GM12865 (cell line): Measurements from ENCODE around the gene FADS3.

Source experiments
- DNase-seq: peaks from one replicate; pipeline ENCODE4 v3.0.0; 2010; ENCODE audit warnings: low read depth
- H3K4me3 ChIP-seq: 2 replicates; pipeline ENCODE4 v1.5.1; 2011; ENCODE audit warnings: mild to moderate bottlenecking, low read depth, low read length, control low read depth
- CTCF ChIP-seq: IDR thresholded peaks from 2 replicates; pipeline ENCODE4 v1.5.1; 2011; ENCODE audit warnings: low read length, control low read depth, low read depth, inconsistent platforms; ENCODE audit not compliant: insufficient read depth; ENCODE audit errors: missing control alignments

Gene FADS3

GRCh38 chr11:61891331-61892084, at the start of gene FADS3:
TSS of gene FADS3 (minus strand) at chr11:61891545. CDS start at chr11:61891381, 164 bp downstream.
- DNase-seq = peak; percentile 53
- peak within 1 kb of the TSS; percentile 68 for H3K4me3 ChIP-seq
- TF ChIP-seq CTCF = peak; percentile 13

- TF ChIP-seq CTCF = no peak
- DNase-seq = no peak
- no peak overlapping the region for H3K4me3 ChIP-seq
Measured at GRCh38 chr11:61940466-61940865, 49.1 kb upstream of the FADS3 start.

GRCh38 chr11:61935861-61936260, 44.5 kb upstream of the FADS3 start:
- no peak overlapping the region for H3K4me3 ChIP-seq
- DNase-seq = no peak
- no peak for TF ChIP-seq CTCF

GRCh38 chr11:61930933-61931332, 39.6 kb upstream of the FADS3 start:
- no peak for DNase-seq
- TF ChIP-seq CTCF = no peak

GRCh38 chr11:61928606-61929005, 37.3 kb upstream of the FADS3 start:
- no peak for TF ChIP-seq CTCF
- no peak overlapping the region for H3K4me3 ChIP-seq
- no peak for DNase-seq

More at GRCh38 chr11:61930933-61931332, 39.6 kb upstream of the FADS3 start:
- H3K4me3 ChIP-seq = no peak overlapping the region

GRCh38 chr11:61927501-61927900, 36.2 kb upstream of the FADS3 start:
- no peak for TF ChIP-seq CTCF
- H3K4me3 ChIP-seq = no peak overlapping the region
- DNase-seq = no peak

GRCh38 chr11:61926235-61926634, 34.9 kb upstream of the FADS3 start:
- H3K4me3 ChIP-seq = no peak overlapping the region
- no peak for DNase-seq
- no peak for TF ChIP-seq CTCF
